DND-41 (cell line): Measurements from ENCODE around the gene ADCY7.

Experiments used
- ATAC-seq: fragments of 200-7000 bp; cut with Tn5 transposase; 3 replicates; pipeline ENCODE4 v1.9.1; 2021; ENCODE audit warnings: low read depth; ENCODE audit not compliant: insufficient read depth
- DNase-seq: peaks from one replicate; pipeline ENCODE4 v3.0.0-alpha.2; 2020
- H2AFZ ChIP-seq: 2 replicates; pipeline ENCODE4 v1.6.0; 2012; ENCODE audit warnings: low read depth, low read length
- H3K27ac ChIP-seq: 2 replicates; pipeline ENCODE4 v1.5.1; 2012; ENCODE audit warnings: low read length, inconsistent platforms
- H3K27me3 ChIP-seq: fragments of 200-600 bp; sonication (generic); 2 replicates; pipeline ENCODE4 v1.6.0; 2012; ENCODE audit warnings: low read length, mild to moderate bottlenecking, inconsistent platforms; ENCODE audit not compliant: insufficient read depth, poor library complexity
- H3K36me3 ChIP-seq: 2 replicates; pipeline ENCODE4 v1.5.1; 2012; ENCODE audit warnings: low read length, inconsistent platforms; ENCODE audit not compliant: insufficient read depth
- H3K4me1 ChIP-seq: 2 replicates; pipeline ENCODE4 v1.5.1; 2012; ENCODE audit warnings: mild to moderate bottlenecking, low read length; ENCODE audit not compliant: insufficient read depth
- H3K4me2 ChIP-seq: 2 replicates; pipeline ENCODE4 v1.6.0; 2012; ENCODE audit warnings: mild to moderate bottlenecking, moderate library complexity, low read length, inconsistent platforms; ENCODE audit not compliant: insufficient read depth
- H3K4me3 ChIP-seq, 2 experiments: fragments of 200-600 bp in 1 of 2; shearing (Covaris generic) in 1 of 2; 2 replicates each; pipeline ENCODE4 v1.5.1; 2012 to 2016; ENCODE audit warnings: inconsistent platforms in 2 of 2, low read length in 2 of 2, mild to moderate bottlenecking in 2 of 2, low read depth in 1 of 2, moderate library complexity in 1 of 2
- H3K79me2 ChIP-seq: 2 replicates; pipeline ENCODE4 v1.6.0; 2012; ENCODE audit warnings: low read length, inconsistent platforms; ENCODE audit not compliant: insufficient read depth
- H3K9ac ChIP-seq: 2 replicates; pipeline ENCODE4 v1.6.0; 2012; ENCODE audit warnings: low read depth, mild to moderate bottlenecking, inconsistent platforms, low read length, moderate library complexity
- H3K9me3 ChIP-seq: 2 replicates; pipeline ENCODE4 v1.5.1; 2012; ENCODE audit warnings: low read length, moderate library complexity, mild to moderate bottlenecking, inconsistent platforms; ENCODE audit not compliant: insufficient read depth, severe bottlenecking
- H4K20me1 ChIP-seq: 2 replicates; pipeline ENCODE4 v1.6.0; 2012; ENCODE audit warnings: low read length; ENCODE audit not compliant: insufficient read depth
- CTCF ChIP-seq: IDR thresholded peaks from 2 replicates; pipeline ENCODE4 v1.5.1; 2012; ENCODE audit warnings: borderline replicate concordance, low read length, moderate library complexity, mild to moderate bottlenecking; ENCODE audit not compliant: poor library complexity, severe bottlenecking; ENCODE audit errors: extremely low read depth
- EZH2 ChIP-seq: IDR thresholded peaks from 3 replicates; pipeline ENCODE4 v1.6.1; 2012; ENCODE audit warnings: borderline replicate concordance, low read depth, mild to moderate bottlenecking, moderate library complexity, low read length, inconsistent platforms; ENCODE audit not compliant: severe bottlenecking

Gene ADCY7

GRCh38 chr16:50257876-50258275, 8.5 kb upstream of the ADCY7 start:
- peaks cover 7% of the 10 kb centered on the region; the same call in 1 of the 2 replicates for H3K4me1 ChIP-seq
- H3K4me3 ChIP-seq = no peak overlapping the region
- H4K20me1 ChIP-seq = peaks cover 9% of the 10 kb centered on the region; the same call in 1 of the 2 replicates
- DNase-seq (no peak), ATAC-seq (no peak)
- H3K27ac ChIP-seq = no peak overlapping the region
- H3K79me2 ChIP-seq = no peaks in the 10 kb centered on the region
- no peak overlapping the region for H3K4me2 ChIP-seq
- H3K9me3 ChIP-seq = no peaks in the 10 kb centered on the region
- no peaks in the 10 kb centered on the region for H3K36me3 ChIP-seq
- TF ChIP-seq EZH2 (no peak), CTCF (no peak)
- H2AFZ ChIP-seq = no peak overlapping the region
- H3K9ac ChIP-seq = no peak overlapping the region
- H3K27me3 ChIP-seq = peaks cover 22% of the 10 kb centered on the region

- Histone ChIP-seq H3K4me2 (no peak overlapping the region), H3K4me1 (peaks cover 7% of the 10 kb centered on the region; the same call in 1 of the 2 replicates), H3K4me3 (no peak overlapping the region), H3K27me3 (peaks cover 17% of the 10 kb centered on the region), H3K27ac (no peak overlapping the region), H3K9me3 (no peaks in the 10 kb centered on the region), H2AFZ (no peak overlapping the region), H3K9ac (no peak overlapping the region), H3K36me3 (no peaks in the 10 kb centered on the region), H4K20me1 (peaks cover 9% of the 10 kb centered on the region; the same call in 1 of the 2 replicates), H3K79me2 (no peaks in the 10 kb centered on the region)
- peak; percentile 44 for DNase-seq
- TF ChIP-seq EZH2 (peak; percentile 35), CTCF (no peak)
- peak; percentile 47 for ATAC-seq
Observed at GRCh38 chr16:50259334-50260205, 6.8 kb upstream of the ADCY7 start.

GRCh38 chr16:50260206-50261159, 5.9 kb upstream of the ADCY7 start:
- Histone ChIP-seq H3K27me3 (peaks cover 17% of the 10 kb centered on the region), H3K4me2 (no peak overlapping the region), H2AFZ (no peak overlapping the region), H3K36me3 (no peaks in the 10 kb centered on the region), H3K4me1 (peaks cover 11% of the 10 kb centered on the region), H4K20me1 (peaks cover 9% of the 10 kb centered on the region; the same call in 1 of the 2 replicates), H3K79me2 (no peaks in the 10 kb centered on the region), H3K27ac (no peak overlapping the region), H3K9ac (no peak overlapping the region), H3K9me3 (no peaks in the 10 kb centered on the region), H3K4me3 (no peak overlapping the region)
- no peak for TF ChIP-seq CTCF
- no peak for TF ChIP-seq EZH2
- DNase-seq (no peak), ATAC-seq (no peak)
